Measurements from ENCODE around the gene MLC1.
"Not testable (repeated sequence)": the region's sequence is repeated elsewhere in the genome, so short reads cannot be mapped to it uniquely, and the experiment has no call there.

MLC1 gene

DNA sequence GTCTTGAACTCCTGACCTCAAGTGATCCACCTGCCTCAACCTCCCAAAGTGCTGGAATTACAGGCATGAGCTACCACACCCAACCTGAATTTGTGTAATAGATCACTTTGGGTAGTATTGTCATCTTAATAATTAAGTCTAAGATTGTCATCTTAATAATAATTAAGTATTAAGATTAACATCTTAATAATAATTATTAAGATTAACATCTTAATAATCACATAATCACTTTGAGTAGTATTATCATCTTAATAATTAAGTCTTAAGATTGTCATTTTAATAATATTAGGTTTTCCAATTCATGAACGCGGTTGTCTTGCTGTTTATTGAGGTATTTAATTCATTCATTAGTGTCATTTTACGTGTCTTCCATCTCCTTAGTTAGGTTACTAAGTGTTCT is 12.8 kb upstream of the MLC1 start:
- no peaks in the 10 kb centered on the region for H3K9me3 ChIP-seq (ENCODE audit: control insufficient read depth in 1 of 2, low read length in 2 of 2)
- no peaks in the 10 kb centered on the region for H3K27me3 ChIP-seq (ENCODE audit: low read depth, low read length)
- no peak overlapping the region for H3K27ac ChIP-seq (ENCODE audit: low read length)
- no peaks in the 10 kb centered on the region for H3K4me1 ChIP-seq (ENCODE audit: control insufficient read depth in 1 of 2, insufficient read depth in 2 of 2, low read length in 2 of 2)
- H3K36me3 ChIP-seq (ENCODE audit: control insufficient read depth in 1 of 2, insufficient read depth in 2 of 2, low read length in 2 of 2) = no peaks in the 10 kb centered on the region
- no peak overlapping the region for H3K4me3 ChIP-seq (ENCODE audit: low read depth in 1 of 2, low read length in 2 of 2)

DNA sequence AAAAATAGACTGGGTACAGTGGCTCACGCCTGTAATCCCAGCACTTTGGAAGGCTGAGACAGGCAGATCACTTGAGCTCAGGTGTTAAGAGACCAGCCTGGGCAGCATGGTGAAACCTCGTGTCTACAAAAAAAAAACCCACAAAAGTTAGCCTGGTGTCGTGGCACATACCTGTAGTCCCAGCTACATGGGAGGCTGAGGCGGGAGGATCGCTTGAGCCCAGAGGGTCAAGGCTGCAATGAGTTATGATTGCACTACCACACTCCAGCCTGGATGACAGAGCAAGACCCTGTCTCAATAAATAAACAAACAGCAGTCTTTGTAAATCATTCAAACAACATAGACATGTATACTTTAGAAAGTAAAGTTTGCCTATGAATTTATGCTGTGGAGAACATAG is 7.1 kb upstream of the MLC1 start:
- no peaks in the 10 kb centered on the region for H3K36me3 ChIP-seq (ENCODE audit: control insufficient read depth in 1 of 2, insufficient read depth in 2 of 2, low read length in 2 of 2)
- H3K27ac ChIP-seq (ENCODE audit: low read length) = no peak overlapping the region
- no peaks in the 10 kb centered on the region for H3K27me3 ChIP-seq (ENCODE audit: low read depth, low read length)
- no peaks in the 10 kb centered on the region for H3K4me1 ChIP-seq (ENCODE audit: control insufficient read depth in 1 of 2, insufficient read depth in 2 of 2, low read length in 2 of 2)
- H3K9me3 ChIP-seq (ENCODE audit: control insufficient read depth in 1 of 2, low read length in 2 of 2) = peaks cover 3 to 8% of the 10 kb centered on the region in 2 donors
- H3K4me3 ChIP-seq (ENCODE audit: low read depth in 1 of 2, low read length in 2 of 2) = no peak overlapping the region

DNA sequence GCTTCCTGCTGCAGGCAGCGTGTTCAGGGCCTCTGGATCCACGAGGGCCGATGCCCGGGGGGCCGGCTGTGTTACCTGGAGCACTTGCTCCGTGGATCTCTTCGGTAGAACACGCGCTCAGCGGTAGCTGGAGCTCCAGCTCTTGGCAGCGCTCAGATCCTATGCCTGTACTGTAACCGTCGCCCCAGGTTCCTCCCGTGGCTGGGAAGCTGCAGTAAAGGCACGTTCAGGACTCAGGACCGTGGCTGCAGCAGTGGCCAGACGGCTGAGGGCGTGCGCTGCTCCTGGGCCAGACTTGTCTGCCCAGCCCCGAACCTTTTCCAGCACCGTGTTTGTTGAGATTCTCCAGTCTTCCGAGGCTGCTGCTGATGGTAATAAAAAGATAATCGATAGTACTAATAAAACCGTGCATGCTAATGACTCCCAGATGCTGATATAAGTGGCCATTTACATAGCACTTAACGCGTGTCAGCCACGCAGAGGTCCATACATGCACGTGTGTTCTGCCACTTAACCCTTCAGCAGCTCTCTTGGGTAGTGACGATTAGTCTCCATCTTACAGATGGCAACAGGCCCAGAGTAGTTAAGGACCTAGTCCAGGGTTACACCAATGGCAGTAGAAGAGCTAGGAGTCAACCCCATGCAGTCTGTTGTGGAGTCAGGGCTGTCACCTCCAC is 6.0 kb upstream of the MLC1 start:
- H3K4me3 ChIP-seq (ENCODE audit: low read depth in 1 of 2, low read length in 2 of 2) = no peak overlapping the region
- H3K27ac ChIP-seq (ENCODE audit: low read length) = no peak overlapping the region
- H3K4me1 ChIP-seq (ENCODE audit: control insufficient read depth in 1 of 2, insufficient read depth in 2 of 2, low read length in 2 of 2) = no peaks in the 10 kb centered on the region
- H3K9me3 ChIP-seq (ENCODE audit: control insufficient read depth in 1 of 2, low read length in 2 of 2) = peaks cover 3 to 8% of the 10 kb centered on the region in 2 donors
- H3K36me3 ChIP-seq (ENCODE audit: control insufficient read depth in 1 of 2, insufficient read depth in 2 of 2, low read length in 2 of 2) = no peaks in the 10 kb centered on the region
- no peaks in the 10 kb centered on the region for H3K27me3 ChIP-seq (ENCODE audit: low read depth, low read length)

DNA sequence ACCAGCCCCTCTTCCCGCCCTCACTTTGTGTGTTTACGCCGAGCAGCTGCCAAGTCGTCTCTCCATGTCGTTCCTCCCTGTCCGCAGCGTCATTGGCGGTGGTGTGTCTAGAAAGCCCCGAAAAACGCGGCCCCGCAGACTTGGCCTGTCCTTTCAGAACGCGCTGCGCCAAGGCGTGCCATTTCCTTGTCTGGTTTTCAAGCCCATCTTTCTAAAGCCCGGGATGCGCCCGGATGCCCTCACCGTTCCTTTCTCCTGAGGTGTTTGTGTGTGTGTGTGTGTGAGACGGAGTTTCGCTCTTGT is 5.1 kb upstream of the MLC1 start:
- Histone ChIP-seq H3K36me3 (ENCODE audit: control insufficient read depth in 1 of 2, insufficient read depth in 2 of 2, low read length in 2 of 2) (no peaks in the 10 kb centered on the region), H3K4me1 (ENCODE audit: control insufficient read depth in 1 of 2, insufficient read depth in 2 of 2, low read length in 2 of 2) (no peaks in the 10 kb centered on the region), H3K27me3 (ENCODE audit: low read depth, low read length) (no peaks in the 10 kb centered on the region), H3K9me3 (ENCODE audit: control insufficient read depth in 1 of 2, low read length in 2 of 2) (peaks cover 3 to 8% of the 10 kb centered on the region in 2 donors), H3K27ac (ENCODE audit: low read length) (no peak overlapping the region), H3K4me3 (ENCODE audit: low read depth in 1 of 2, low read length in 2 of 2) (no peak overlapping the region)

DNA sequence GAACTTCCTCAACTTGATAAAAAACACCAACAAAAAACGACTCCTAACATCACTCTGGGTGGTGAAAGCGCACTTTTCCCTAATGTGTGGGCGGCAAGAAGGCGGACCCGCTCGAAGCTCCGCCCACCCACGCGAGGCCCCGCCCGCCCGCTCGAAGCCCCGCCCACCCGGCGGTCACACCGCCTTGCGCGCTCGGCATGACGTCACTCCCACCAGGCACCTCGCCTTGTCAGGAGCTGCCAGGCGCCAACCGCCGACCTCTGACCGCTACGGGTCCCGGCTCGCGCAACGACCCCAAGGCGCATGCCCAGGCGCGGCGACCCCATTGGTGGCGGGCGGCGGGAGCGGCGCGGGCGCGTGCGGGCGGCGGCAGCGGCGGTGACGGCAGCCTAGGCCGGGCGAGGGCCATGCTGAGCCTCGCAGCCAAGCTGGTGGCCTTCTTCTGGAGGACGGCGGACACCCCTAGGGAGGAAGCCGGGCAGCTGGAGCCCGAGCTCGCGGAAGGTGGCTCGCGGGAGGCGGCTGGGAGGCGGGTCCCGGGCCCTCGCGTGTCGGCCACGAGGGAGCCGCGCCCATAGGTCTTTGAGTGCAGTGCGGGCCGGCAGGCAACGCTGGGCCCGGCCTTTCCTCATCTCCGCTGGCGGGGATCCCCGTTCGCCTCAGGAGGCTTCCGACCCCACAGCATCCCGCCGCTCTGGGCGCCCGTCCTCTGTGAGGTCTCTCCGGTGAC is 4.6 kb upstream of the MLC1 start, which contains the start of gene MOV10L1:
TSS of gene MOV10L1 (plus strand) at position 325 of the 730 bp plus-strand sequence. CDS start at position 408, 83 bp downstream.
- Histone ChIP-seq H3K4me3 (ENCODE audit: low read depth in 1 of 2, low read length in 2 of 2) (no peak within 1 kb of the TSS), H3K27me3 (ENCODE audit: low read depth, low read length) (no peaks in the 10 kb centered on the region), H3K36me3 (ENCODE audit: control insufficient read depth in 1 of 2, insufficient read depth in 2 of 2, low read length in 2 of 2) (no peaks in the 10 kb centered on the region), H3K9me3 (ENCODE audit: control insufficient read depth in 1 of 2, low read length in 2 of 2) (peaks cover 3 to 8% of the 10 kb centered on the region in 2 donors), H3K27ac (ENCODE audit: low read length) (no peak within 1 kb of the TSS), H3K4me1 (ENCODE audit: control insufficient read depth in 1 of 2, insufficient read depth in 2 of 2, low read length in 2 of 2) (no peaks in the 10 kb centered on the region)

GRCh38 chr22:50089231-50089630 is 4.0 kb upstream of the MLC1 start:
- no peaks in the 10 kb centered on the region for H3K4me1 ChIP-seq (ENCODE audit: control insufficient read depth in 1 of 2, insufficient read depth in 2 of 2, low read length in 2 of 2)
- H3K4me3 ChIP-seq (ENCODE audit: low read depth in 1 of 2, low read length in 2 of 2) = no peak overlapping the region
- peaks cover 3 to 8% of the 10 kb centered on the region in 2 donors for H3K9me3 ChIP-seq (ENCODE audit: control insufficient read depth in 1 of 2, low read length in 2 of 2)
- no peak overlapping the region for H3K27ac ChIP-seq (ENCODE audit: low read length)
- H3K27me3 ChIP-seq (ENCODE audit: low read depth, low read length) = no peaks in the 10 kb centered on the region
- no peaks in the 10 kb centered on the region for H3K36me3 ChIP-seq (ENCODE audit: control insufficient read depth in 1 of 2, insufficient read depth in 2 of 2, low read length in 2 of 2)

- Histone ChIP-seq H3K27me3 (ENCODE audit: low read depth, low read length) (no peaks in the 10 kb centered on the region), H3K27ac (ENCODE audit: low read length) (no peak overlapping the region), H3K36me3 (ENCODE audit: control insufficient read depth in 1 of 2, insufficient read depth in 2 of 2, low read length in 2 of 2) (no peaks in the 10 kb centered on the region), H3K4me3 (ENCODE audit: low read depth in 1 of 2, low read length in 2 of 2) (no peak overlapping the region), H3K4me1 (ENCODE audit: control insufficient read depth in 1 of 2, insufficient read depth in 2 of 2, low read length in 2 of 2) (no peaks in the 10 kb centered on the region), H3K9me3 (ENCODE audit: control insufficient read depth in 1 of 2, low read length in 2 of 2) (peaks cover 3 to 8% of the 10 kb centered on the region in 2 donors)
Measured at GRCh38 chr22:50088096-50088495, 2.9 kb upstream of the MLC1 start.

DNA sequence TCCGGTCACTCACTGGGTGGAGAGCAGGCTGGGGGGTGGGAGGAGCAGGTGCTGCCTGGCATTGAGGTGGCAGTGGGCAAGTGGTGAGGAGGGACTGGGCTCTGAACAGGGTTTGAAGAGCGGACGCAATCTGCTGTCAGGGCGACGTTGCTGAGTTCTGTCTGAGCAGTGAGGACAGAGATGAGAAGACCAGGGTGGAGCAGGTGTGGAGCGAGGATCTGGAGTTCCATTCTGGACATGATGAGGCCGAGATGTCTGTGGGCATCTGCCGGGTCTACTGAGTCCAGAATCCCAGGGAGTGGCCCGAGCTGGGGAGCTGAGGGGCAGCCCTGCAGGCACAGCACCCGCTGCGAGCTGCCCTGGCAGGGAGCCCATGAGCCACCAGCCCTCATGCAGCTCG is 2.4 kb upstream of the MLC1 start:
- H3K9me3 ChIP-seq (ENCODE audit: control insufficient read depth in 1 of 2, low read length in 2 of 2) = peaks cover 3 to 8% of the 10 kb centered on the region in 2 donors
- H3K27me3 ChIP-seq (ENCODE audit: low read depth, low read length) = no peaks in the 10 kb centered on the region
- no peak overlapping the region for H3K27ac ChIP-seq (ENCODE audit: low read length)
- no peaks in the 10 kb centered on the region for H3K36me3 ChIP-seq (ENCODE audit: control insufficient read depth in 1 of 2, insufficient read depth in 2 of 2, low read length in 2 of 2)
- no peak overlapping the region for H3K4me3 ChIP-seq (ENCODE audit: low read depth in 1 of 2, low read length in 2 of 2)
- H3K4me1 ChIP-seq (ENCODE audit: control insufficient read depth in 1 of 2, insufficient read depth in 2 of 2, low read length in 2 of 2) = no peaks in the 10 kb centered on the region

DNA sequence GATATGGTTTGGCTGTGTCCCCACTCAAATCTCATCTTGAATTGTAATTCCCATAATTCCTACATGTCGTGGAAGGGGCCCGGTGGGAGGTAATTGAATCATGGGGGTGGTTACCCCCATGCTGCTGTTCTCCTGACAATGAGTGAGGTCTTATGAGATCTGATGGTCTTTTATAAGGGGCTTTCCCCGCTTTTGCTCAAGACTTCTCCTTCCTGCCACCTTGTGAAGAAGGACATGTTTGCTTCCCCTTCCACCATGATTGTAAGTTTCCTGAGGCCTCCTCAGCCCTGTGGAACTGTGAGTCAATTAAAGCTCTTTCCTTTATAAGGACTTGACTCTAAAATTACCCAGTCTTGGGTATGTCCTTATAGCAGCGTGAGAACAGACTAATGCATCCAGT is 1.7 kb upstream of the MLC1 start:
- not testable (repeated sequence) for H3K4me3 ChIP-seq (ENCODE audit: low read depth in 1 of 2, low read length in 2 of 2); H3K36me3 ChIP-seq (ENCODE audit: control insufficient read depth in 1 of 2, insufficient read depth in 2 of 2, low read length in 2 of 2); H3K9me3 ChIP-seq (ENCODE audit: control insufficient read depth in 1 of 2, low read length in 2 of 2); H3K4me1 ChIP-seq (ENCODE audit: control insufficient read depth in 1 of 2, insufficient read depth in 2 of 2, low read length in 2 of 2); H3K27ac ChIP-seq (ENCODE audit: low read length); H3K27me3 ChIP-seq (ENCODE audit: low read depth, low read length)

GRCh38 chr22:50086526-50086925 is 1.3 kb upstream of the MLC1 start:
- H3K27ac ChIP-seq (ENCODE audit: low read length) = no peak overlapping the region
- no peaks in the 10 kb centered on the region for H3K4me1 ChIP-seq (ENCODE audit: control insufficient read depth in 1 of 2, insufficient read depth in 2 of 2, low read length in 2 of 2)
- H3K4me3 ChIP-seq (ENCODE audit: low read depth in 1 of 2, low read length in 2 of 2) = no peak overlapping the region
- H3K36me3 ChIP-seq (ENCODE audit: control insufficient read depth in 1 of 2, insufficient read depth in 2 of 2, low read length in 2 of 2) = no peaks in the 10 kb centered on the region
- peaks cover 3 to 8% of the 10 kb centered on the region in 2 donors for H3K9me3 ChIP-seq (ENCODE audit: control insufficient read depth in 1 of 2, low read length in 2 of 2)
- H3K27me3 ChIP-seq (ENCODE audit: low read depth, low read length) = no peaks in the 10 kb centered on the region

DNA sequence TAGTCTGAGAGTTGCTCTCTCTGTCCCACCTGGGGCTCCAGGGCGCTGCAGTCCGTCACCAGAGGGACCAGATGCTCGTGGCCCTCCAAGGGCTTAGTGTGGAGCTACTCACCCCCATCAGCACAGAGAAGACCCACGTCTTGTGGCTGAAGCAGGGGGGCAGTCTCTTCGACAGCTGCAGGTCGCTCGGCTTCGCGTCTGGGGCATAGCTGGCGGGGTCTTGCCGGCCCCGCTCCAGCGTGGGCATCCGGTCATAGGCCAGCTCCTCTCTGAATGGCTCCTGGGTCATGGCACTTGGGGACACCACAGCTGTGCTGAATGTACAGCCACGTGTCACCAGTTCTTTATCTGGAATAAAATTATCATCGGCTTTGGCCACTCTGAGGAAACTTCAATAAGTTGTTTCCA is 608 bp downstream of the MLC1 start:
- Histone ChIP-seq H3K36me3 (ENCODE audit: control insufficient read depth in 1 of 2, insufficient read depth in 2 of 2, low read length in 2 of 2) (no peaks in the 10 kb centered on the region), H3K27me3 (ENCODE audit: low read depth, low read length) (no peaks in the 10 kb centered on the region), H3K9me3 (ENCODE audit: control insufficient read depth in 1 of 2, low read length in 2 of 2) (peaks cover under 1 to 3% of the 10 kb centered on the region in 2 donors), H3K27ac (ENCODE audit: low read length) (no peak overlapping the region), H3K4me3 (ENCODE audit: low read depth in 1 of 2, low read length in 2 of 2) (no peak overlapping the region), H3K4me1 (ENCODE audit: control insufficient read depth in 1 of 2, insufficient read depth in 2 of 2, low read length in 2 of 2) (no peaks in the 10 kb centered on the region)

DNA sequence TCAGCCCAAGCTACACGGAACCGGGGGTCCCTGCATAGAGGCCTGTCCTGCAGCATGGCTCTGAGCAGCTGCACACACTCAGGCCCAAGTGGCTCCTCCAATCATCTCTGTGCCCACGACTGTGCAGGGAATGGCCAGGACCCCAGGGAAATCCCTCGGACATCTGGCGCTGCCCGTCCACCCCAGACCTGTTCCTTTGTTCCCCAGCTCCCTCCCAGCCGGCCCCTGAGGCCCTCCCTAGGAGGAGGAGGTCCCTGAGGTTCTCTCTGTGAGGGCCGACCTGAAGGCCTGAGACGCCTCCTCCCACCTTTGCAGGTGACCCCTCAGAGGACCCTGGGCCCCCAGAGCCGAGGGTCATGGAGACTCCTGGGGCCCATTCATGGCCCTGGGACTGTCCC is 1.1 kb downstream of the MLC1 start:
- H3K27me3 ChIP-seq (ENCODE audit: low read depth, low read length) = no peaks in the 10 kb centered on the region
- no peaks in the 10 kb centered on the region for H3K36me3 ChIP-seq (ENCODE audit: control insufficient read depth in 1 of 2, insufficient read depth in 2 of 2, low read length in 2 of 2)
- H3K9me3 ChIP-seq (ENCODE audit: control insufficient read depth in 1 of 2, low read length in 2 of 2) = no peaks in the 10 kb centered on the region
- no peaks in the 10 kb centered on the region for H3K4me1 ChIP-seq (ENCODE audit: control insufficient read depth in 1 of 2, insufficient read depth in 2 of 2, low read length in 2 of 2)
- H3K4me3 ChIP-seq (ENCODE audit: low read depth in 1 of 2, low read length in 2 of 2) = no peak overlapping the region
- H3K27ac ChIP-seq (ENCODE audit: low read length) = no peak overlapping the region

Data from muscle layer of duodenum (tissue), 2 donors.